HepG2 (cell line): Measurements from ENCODE around the gene RNF13. TPM values are rescaled to one million over a fixed set of nuclear protein-coding genes. Genes with fewer than 3 reads are reported as not detected.

Source experiments
- FOXK2 ChIP-seq: fragments of 450-650 bp; IDR thresholded peaks from 2 replicates; pipeline ENCODE4 v1.6.1; 2016
- GFI1 ChIP-seq: sonication (generic); formaldehyde crosslinking; IDR thresholded peaks from 2 replicates; pipeline ENCODE4 v1.5.0; 2020; ENCODE audit warnings: missing genetic modification reagents, mild to moderate bottlenecking, borderline replicate concordance
- KAT8 ChIP-seq: IDR thresholded peaks from 2 replicates; pipeline ENCODE4 v1.6.1; 2016; ENCODE audit warnings: missing genetic modification reagents, missing compliant biosample characterization
- MEIS2 ChIP-seq: sonication (generic); formaldehyde crosslinking; IDR thresholded peaks from 2 replicates; pipeline ENCODE4 v1.9.0; 2021; ENCODE audit warnings: mild to moderate bottlenecking, missing genetic modification reagents
- MLLT10 ChIP-seq: sonication (generic); formaldehyde crosslinking; IDR thresholded peaks from 2 replicates; pipeline ENCODE4 v1.4.0; 2020; ENCODE audit warnings: missing genetic modification reagents
- MTA1 ChIP-seq: sonication (generic); formaldehyde crosslinking; IDR thresholded peaks from 2 replicates; pipeline ENCODE4 v1.4.0; 2020; ENCODE audit warnings: missing genetic modification reagents, mild to moderate bottlenecking, borderline replicate concordance
- MXD4 ChIP-seq: IDR thresholded peaks from 2 replicates; pipeline ENCODE4 v1.6.1; 2016; ENCODE audit warnings: mild to moderate bottlenecking, missing biosample characterization, missing genetic modification reagents
- PHB2 ChIP-seq: fragments of 450-650 bp; IDR thresholded peaks from 2 replicates; pipeline ENCODE4 v1.6.1; 2018; ENCODE audit not compliant: partially characterized antibody
- POGZ ChIP-seq: sonication (generic); formaldehyde crosslinking; IDR thresholded peaks from 2 replicates; pipeline ENCODE4 v1.4.0; 2020; ENCODE audit warnings: mild to moderate bottlenecking, missing genetic modification reagents
- ZFP36L1 ChIP-seq: sonication (generic); formaldehyde crosslinking; IDR thresholded peaks from 2 replicates; pipeline ENCODE4 v1.8.0; 2022; ENCODE audit warnings: mild to moderate bottlenecking, missing genetic modification reagents, moderate library complexity
- ZNF343 ChIP-seq: sonication (generic); formaldehyde crosslinking; IDR thresholded peaks from 2 replicates; pipeline ENCODE4 v1.4.0; 2020; ENCODE audit warnings: mild to moderate bottlenecking, missing genetic modification reagents
- ZNF615 ChIP-seq: sonication (generic); formaldehyde crosslinking; IDR thresholded peaks from 2 replicates; pipeline ENCODE4 v1.5.0; 2020; ENCODE audit warnings: mild to moderate bottlenecking, missing genetic modification reagents, borderline replicate concordance
- ZNF766 ChIP-seq: sonication (generic); formaldehyde crosslinking; IDR thresholded peaks from 2 replicates; pipeline ENCODE4 v1.5.0; 2020; ENCODE audit warnings: missing genetic modification reagents, borderline replicate concordance
- ZNF772 ChIP-seq: sonication (generic); formaldehyde crosslinking; IDR thresholded peaks from 2 replicates; pipeline ENCODE4 v1.5.0; 2020; ENCODE audit warnings: mild to moderate bottlenecking, missing genetic modification reagents
- polyA plus RNA-seq, 8 experiments: library from polyadenylated mRNA; depleted of rRNA in 3 of 8; stranded (reverse) in 7 of 8; unstranded in 1 of 8; fragments of >200 nt; fragmentation: Illumina TruSeq in 4 of 8; extraction: Trizol in 4 of 8; gene quantifications; 2 replicates each; pipeline versions ENCODE4 v1.2.1 to v1.2.3, GENCODE V29; 2011 to 2016; ENCODE audit warnings: low read depth in 4 of 8, missing spikeins in 1 of 8, mixed read lengths in 1 of 8; ENCODE audit not compliant: insufficient read depth in 1 of 8
- total RNA-seq, 5 experiments: library from RNA; depleted of rRNA; stranded (reverse); fragments of >200 nt; fragmentation: Illumina TruSeq; extraction: Trizol; gene quantifications; 2 replicates each; pipeline ENCODE4 v1.2.3, GENCODE V29; 2016; ENCODE audit warnings: low read depth in 1 of 5
- TF ChIP-seq, protein P1 (sequence below): sonication (generic); formaldehyde crosslinking; IDR thresholded peaks from 2 replicates; pipeline ENCODE4 v1.4.0; 2020; ENCODE audit warnings: missing genetic modification reagents
- TF ChIP-seq, protein P2 (sequence below): sonication (generic); formaldehyde crosslinking; IDR thresholded peaks from 2 replicates; pipeline ENCODE4 v1.8.1; 2022; ENCODE audit warnings: low read depth, mild to moderate bottlenecking, missing genetic modification reagents
- TF ChIP-seq, protein P3 (sequence below): sonication (generic); formaldehyde crosslinking; IDR thresholded peaks from 2 replicates; pipeline ENCODE4 v1.5.0; 2020; ENCODE audit warnings: mild to moderate bottlenecking, low read depth, missing genetic modification reagents, borderline replicate concordance

Gene RNF13
- total and polyA plus RNA-seq, 2 of the 13 experiments (the other 11 are each of a cell fraction or from before 2014, with no cell fraction given): 39.8 to 46.0 TPM

DNA sequence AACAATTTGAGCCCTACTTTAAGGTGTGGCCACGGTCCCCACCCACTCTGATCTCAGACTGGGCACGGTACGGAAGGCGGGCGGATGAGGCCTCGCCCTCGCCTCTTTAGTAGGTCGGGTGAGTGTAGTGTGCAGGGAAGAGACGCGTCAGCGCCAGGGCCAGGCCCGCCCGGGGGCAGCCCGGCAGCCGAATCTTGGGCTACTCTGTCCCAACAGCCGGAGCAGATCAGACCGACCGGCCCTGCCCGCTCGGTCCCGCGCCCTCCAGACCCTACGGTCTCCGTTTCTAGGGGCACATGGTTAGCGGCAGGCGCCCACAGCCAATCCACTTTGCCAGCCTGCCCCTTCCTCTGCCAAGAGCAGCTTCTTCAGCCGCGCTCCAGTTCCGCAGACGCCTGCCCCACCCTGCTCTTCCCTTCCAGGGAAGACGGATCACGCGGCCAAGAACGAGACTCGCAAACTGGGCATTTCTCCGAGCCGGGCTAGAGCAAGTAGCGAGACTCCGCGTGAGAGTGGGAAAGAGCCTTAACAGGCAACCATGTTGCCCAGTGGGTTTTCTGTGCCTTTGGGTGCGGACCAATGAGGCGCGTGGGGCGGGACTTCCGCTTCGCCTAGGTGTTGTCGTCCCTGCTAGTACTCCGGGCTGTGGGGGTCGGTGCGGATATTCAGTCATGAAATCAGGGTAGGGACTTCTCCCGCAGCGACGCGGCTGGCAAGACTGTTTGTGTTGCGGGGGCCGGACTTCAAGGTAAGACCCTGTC is at the start of gene RNF13 (continued):
- 0 out of 2 replicates have a peak, but pooled peaks have one; percentile 18 for TF ChIP-seq GFI1 (CRISPR knock-in tag)
- TF ChIP-seq MLLT10 (CRISPR knock-in tag): 0 out of 2 replicates have a peak, but pooled peaks have one; percentile 46
- TF ChIP-seq FOXK2: peak; percentile 70; the same call in 1 of the 2 replicates
- TF ChIP-seq, protein P1, sequence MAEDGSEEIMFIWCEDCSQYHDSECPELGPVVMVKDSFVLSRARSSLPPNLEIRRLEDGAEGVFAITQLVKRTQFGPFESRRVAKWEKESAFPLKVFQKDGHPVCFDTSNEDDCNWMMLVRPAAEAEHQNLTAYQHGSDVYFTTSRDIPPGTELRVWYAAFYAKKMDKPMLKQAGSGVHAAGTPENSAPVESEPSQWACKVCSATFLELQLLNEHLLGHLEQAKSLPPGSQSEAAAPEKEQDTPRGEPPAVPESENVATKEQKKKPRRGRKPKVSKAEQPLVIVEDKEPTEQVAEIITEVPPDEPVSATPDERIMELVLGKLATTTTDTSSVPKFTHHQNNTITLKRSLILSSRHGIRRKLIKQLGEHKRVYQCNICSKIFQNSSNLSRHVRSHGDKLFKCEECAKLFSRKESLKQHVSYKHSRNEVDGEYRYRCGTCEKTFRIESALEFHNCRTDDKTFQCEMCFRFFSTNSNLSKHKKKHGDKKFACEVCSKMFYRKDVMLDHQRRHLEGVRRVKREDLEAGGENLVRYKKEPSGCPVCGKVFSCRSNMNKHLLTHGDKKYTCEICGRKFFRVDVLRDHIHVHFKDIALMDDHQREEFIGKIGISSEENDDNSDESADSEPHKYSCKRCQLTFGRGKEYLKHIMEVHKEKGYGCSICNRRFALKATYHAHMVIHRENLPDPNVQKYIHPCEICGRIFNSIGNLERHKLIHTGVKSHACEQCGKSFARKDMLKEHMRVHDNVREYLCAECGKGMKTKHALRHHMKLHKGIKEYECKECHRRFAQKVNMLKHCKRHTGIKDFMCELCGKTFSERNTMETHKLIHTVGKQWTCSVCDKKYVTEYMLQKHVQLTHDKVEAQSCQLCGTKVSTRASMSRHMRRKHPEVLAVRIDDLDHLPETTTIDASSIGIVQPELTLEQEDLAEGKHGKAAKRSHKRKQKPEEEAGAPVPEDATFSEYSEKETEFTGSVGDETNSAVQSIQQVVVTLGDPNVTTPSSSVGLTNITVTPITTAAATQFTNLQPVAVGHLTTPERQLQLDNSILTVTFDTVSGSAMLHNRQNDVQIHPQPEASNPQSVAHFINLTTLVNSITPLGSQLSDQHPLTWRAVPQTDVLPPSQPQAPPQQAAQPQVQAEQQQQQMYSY (CRISPR knock-in tag): 0 out of 2 replicates have a peak, but pooled peaks have one; percentile 60
- no peak for TF ChIP-seq ZNF615
- TF ChIP-seq ZFP36L1 (CRISPR knock-in tag): peak; percentile 53; the same call in 1 of the 2 replicates
- 0 out of 2 replicates have a peak, but pooled peaks have one; percentile 19 for TF ChIP-seq MXD4 (CRISPR knock-in tag)
- TF ChIP-seq, protein P2, sequence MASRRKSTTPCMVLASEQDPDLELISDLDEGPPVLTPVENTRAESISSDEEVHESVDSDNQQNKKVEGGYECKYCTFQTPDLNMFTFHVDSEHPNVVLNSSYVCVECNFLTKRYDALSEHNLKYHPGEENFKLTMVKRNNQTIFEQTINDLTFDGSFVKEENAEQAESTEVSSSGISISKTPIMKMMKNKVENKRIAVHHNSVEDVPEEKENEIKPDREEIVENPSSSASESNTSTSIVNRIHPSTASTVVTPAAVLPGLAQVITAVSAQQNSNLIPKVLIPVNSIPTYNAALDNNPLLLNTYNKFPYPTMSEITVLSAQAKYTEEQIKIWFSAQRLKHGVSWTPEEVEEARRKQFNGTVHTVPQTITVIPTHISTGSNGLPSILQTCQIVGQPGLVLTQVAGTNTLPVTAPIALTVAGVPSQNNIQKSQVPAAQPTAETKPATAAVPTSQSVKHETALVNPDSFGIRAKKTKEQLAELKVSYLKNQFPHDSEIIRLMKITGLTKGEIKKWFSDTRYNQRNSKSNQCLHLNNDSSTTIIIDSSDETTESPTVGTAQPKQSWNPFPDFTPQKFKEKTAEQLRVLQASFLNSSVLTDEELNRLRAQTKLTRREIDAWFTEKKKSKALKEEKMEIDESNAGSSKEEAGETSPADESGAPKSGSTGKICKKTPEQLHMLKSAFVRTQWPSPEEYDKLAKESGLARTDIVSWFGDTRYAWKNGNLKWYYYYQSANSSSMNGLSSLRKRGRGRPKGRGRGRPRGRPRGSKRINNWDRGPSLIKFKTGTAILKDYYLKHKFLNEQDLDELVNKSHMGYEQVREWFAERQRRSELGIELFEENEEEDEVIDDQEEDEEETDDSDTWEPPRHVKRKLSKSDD (CRISPR knock-in tag): peak; percentile 55; the same call in 1 of the 2 replicates
- TF ChIP-seq ZNF772: peak; percentile 93; the same call in 1 of the 2 replicates
- peak; percentile 46; the same call in 1 of the 2 replicates for TF ChIP-seq KAT8 (CRISPR knock-in tag)
- TF ChIP-seq ZNF766 (CRISPR knock-in tag): 0 out of 2 replicates have a peak, but pooled peaks have one; percentile 44
- TF ChIP-seq ZNF343 (CRISPR knock-in tag): 0 out of 2 replicates have a peak, but pooled peaks have one; percentile 16
- peak; percentile 44; the same call in 1 of the 2 replicates for TF ChIP-seq MTA1 (CRISPR knock-in tag)
- TF ChIP-seq PHB2: no peak
- TF ChIP-seq, protein P3, sequence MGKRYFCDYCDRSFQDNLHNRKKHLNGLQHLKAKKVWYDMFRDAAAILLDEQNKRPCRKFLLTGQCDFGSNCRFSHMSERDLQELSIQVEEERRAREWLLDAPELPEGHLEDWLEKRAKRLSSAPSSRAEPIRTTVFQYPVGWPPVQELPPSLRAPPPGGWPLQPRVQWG: no peak
- peak; percentile 88; the same call in 1 of the 2 replicates for TF ChIP-seq MEIS2
- peak; percentile 70 for TF ChIP-seq POGZ
